GM12892 (cell line): ENCODE measurements around the gene RANBP10.

Source experiments
- DNase-seq: peaks from one replicate; pipeline ENCODE4 v3.0.0; 2011; ENCODE audit not compliant: insufficient read length
- FAIRE-seq: peaks from 2 replicates; lab custom pipeline; 2011; peaks lifted over from hg19 to GRCh38; lab: Jason Lieb, UNC
- POLR2A ChIP-seq: IDR thresholded peaks from 2 replicates; pipeline ENCODE4 v1.6.1; 2011; ENCODE audit warnings: low read depth, low read length, control low read depth
- POLR2AphosphoS5 ChIP-seq: IDR thresholded peaks from 2 replicates; pipeline ENCODE4 v1.6.1; 2011; ENCODE audit warnings: low read depth, low read length, control low read depth
- TAF1 ChIP-seq: IDR thresholded peaks from 2 replicates; pipeline ENCODE4 v1.6.1; 2011; ENCODE audit warnings: low read depth, mild to moderate bottlenecking, control low read depth, low read length, borderline replicate concordance

The RANBP10 gene

DNA sequence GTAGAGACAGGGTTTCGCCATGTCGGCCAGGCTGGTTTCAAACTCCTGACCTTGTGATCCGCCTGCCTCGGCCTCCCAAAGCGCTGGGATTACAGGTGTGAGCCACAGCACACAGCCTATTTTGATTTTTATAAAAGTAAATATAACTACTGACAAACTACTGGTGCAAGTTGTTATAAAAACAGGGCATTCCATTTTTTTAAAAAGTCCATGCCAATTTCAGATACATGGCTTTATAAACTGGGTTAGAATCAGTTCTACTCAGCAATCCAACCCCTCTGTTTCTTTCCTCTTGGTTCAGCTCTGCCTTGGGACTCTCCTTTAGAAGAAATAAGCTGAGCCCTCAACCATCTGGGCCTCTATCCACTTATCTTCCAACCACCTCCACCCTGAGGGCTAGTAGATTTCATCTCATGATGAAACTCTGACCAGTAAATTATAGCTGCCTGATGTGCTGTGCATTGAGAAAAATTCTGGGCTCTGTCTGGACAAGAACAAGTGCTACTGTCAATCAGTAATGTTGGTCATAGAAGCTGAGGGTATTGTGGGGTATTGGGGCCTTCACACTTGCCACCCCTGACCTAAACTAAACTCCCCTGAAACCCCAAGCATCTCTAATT, 10.2 kb downstream of the RANBP10 start:
- TF ChIP-seq POLR2A: no peak
- no peak for TF ChIP-seq TAF1
- TF ChIP-seq POLR2AphosphoS5: no peak
- FAIRE-seq: no peak
- DNase-seq: no peak

DNA sequence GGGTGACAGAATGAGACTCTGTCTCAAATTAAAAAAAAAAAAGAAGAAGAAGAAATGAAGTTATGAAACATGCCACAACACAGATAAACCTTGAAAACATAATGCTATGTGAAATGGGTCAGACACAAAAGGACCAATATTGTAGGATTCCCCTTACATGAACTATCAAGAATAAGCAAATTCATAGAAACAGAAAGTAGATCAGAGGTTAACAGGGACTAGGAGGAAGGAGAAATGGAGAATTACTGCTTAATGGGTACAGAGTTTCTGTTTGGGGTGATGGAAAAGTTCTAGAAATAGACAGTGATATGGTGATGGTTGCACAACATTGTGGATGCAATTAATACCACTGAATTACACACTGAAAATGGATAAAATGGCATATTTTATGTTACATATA, 16.3 kb downstream of the RANBP10 start:
- FAIRE-seq (no peak), DNase-seq (no peak)
- TF ChIP-seq TAF1 (no peak), POLR2A (no peak), POLR2AphosphoS5 (no peak)

DNA sequence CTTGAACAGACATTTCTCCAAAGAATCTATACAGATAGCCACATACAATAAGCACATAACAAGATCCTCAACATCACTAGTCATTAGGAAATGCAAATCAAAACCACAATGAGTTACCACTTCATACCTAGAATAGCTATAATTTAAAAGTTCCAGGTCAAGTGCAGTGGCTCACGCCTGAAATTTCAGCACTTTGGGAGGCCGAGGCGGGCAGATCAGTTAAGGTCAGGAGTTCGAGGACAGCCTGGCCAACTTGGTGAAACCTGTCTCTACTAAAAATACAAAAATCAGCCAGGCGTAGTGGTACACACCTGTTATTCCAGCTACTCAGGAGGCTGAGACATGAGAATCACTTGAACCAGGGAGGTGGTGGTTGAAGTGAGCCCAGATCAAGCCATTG, 19.9 kb downstream of the RANBP10 start:
- no peak for DNase-seq
- TF ChIP-seq TAF1: no peak
- no peak for TF ChIP-seq POLR2A
- TF ChIP-seq POLR2AphosphoS5: no peak
- no peak for FAIRE-seq

DNA sequence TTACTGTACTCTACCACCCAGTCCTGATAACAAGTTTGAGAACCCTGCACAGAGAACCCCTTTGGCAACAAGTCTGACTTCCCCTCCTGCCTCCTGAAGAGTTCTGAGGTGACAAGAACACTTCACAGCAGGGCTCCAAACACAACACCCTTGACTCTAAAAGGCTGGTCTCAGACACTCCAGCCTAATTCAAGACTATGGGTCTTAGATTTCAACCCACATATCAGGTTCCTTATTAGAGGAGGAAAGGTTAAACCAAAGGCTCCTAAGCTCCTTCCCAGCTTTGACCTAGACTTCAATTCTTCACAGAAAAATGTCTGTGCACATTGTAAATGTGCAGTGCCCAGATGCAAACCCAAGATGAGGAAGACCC, 23.0 kb downstream of the RANBP10 start:
- TF ChIP-seq TAF1: no peak
- no peak for TF ChIP-seq POLR2AphosphoS5
- TF ChIP-seq POLR2A: no peak
- DNase-seq (no peak), FAIRE-seq (no peak)

DNA sequence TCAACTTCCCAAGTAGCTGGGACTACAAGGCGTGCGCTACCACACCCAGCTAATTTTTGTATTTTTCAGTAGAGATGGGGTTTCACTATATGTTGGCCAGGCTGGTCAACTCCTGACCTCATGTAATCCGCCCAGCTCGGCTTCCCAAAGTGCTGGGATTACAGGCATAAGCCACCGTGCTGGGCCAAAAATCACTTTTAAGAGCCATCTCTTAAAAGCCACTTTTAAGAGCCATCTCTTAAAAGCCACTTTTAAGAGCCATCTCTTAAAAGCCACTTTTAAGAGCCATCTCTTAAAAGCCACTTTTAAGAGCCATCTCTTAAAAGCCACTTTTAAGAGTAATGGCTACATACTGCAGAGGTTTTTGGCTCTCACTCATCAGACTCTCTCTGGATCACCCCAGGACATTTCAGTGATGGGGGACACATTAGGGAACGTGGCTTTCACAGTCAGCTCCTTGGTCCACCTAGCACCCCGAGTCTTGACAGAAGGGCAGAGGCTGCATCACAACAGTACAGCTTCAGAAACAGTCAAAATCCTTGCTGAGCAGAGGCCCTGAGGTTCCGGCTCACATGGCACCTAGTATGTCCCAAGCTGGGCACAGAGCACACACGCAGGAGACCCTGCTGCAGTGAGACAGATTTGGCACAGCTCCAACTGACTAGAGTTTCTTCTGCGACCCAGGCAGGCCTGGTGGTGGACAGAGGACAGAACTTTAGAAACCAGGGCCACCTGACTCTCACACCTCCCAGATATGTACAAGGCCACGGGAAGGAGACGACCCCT, 23.6 kb downstream of the RANBP10 start:
- TF ChIP-seq POLR2AphosphoS5 (no peak), POLR2A (no peak), TAF1 (no peak)
- no peak for DNase-seq
- FAIRE-seq: no peak

DNA sequence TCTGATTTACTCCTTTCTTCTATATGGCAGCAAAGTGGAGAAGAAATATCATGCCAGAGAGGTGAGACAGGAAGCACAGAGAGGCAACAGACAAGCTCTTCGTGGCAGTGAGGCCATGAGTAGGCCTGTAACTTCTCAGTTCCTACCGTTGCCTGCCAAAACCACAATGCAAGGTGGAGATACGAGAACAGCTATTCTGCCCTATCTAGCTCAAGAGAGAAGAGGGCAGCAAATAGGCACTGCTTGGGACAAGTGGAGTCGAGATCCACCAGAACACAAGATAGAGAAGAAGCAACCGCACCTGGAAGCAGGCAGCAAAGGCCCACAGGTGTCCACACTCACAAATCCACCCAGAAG, 24.8 kb downstream of the RANBP10 start:
- DNase-seq (no peak), FAIRE-seq (no peak)
- TF ChIP-seq POLR2A (no peak), TAF1 (no peak), POLR2AphosphoS5 (no peak)

DNA sequence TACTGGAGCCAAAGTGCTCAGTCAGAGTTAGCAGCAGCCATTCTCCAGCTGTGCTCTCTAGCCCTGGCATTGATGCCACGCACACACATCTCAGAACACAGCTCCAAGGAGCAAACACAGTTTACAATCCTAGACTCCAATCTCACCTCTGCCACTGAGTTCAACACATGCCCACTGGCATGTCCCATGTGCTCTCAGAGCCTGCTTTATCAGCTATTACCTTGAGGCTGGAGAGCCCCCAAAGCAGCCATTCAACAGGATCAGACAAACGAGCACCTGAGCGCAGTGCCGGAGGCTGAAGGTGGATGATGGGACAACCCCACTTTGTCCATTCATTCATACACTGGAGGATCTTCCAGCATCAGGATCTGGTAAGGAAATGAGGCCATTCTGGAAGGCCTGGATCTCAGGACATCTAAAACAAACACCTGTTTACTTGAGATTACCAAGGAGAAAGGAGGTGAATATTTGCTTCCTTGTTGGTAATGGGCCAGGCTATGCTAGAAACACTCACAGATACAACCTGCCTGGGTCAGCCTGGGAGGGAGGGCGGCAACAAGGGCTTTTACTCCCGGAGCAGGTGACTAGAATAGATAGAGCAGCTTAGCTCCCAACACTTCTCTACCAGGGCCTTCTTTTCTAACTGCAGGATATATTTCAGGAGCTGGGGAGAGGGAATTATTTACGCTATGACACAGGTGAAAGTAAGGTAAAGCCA, 25.4 kb downstream of the RANBP10 start:
- DNase-seq (no peak), FAIRE-seq (no peak)
- TF ChIP-seq POLR2A (no peak), TAF1 (no peak), POLR2AphosphoS5 (no peak)

DNA sequence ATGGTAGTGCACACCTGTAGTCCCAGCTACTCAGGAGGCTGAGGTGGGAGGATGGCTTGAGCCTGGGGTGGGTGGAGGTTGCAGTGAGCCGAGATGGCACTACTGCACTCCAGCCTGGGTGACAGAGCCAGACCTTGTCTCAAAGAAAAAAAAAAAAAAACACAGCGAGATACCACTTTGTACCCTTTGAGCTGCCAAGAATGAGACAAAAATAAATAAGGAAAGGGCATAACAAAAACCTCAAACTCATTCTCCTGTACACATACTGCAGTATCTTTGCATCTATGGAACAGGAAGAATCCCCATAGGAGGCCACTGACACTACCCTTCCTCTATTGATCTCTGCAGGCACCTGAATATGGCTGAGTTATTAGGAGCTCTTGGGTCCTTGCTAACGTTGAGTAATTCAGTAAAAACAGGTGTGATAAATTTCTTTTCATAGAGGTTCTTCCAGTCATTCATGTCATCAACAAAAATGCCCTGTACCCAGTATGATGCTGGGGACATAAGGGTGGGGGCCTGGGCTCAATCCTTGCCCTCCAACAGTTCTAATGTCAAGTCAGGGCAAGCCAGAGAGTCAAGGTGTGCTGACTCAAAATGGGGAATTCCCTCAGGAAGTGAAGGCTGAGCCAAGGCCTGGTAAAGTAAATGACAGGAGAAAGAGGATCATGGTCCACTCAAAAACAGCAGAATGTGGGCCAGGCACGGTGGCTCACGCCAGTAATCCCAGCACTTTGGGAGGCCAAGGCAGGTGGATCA, 26.9 kb downstream of the RANBP10 start:
- FAIRE-seq: no peak

DNA sequence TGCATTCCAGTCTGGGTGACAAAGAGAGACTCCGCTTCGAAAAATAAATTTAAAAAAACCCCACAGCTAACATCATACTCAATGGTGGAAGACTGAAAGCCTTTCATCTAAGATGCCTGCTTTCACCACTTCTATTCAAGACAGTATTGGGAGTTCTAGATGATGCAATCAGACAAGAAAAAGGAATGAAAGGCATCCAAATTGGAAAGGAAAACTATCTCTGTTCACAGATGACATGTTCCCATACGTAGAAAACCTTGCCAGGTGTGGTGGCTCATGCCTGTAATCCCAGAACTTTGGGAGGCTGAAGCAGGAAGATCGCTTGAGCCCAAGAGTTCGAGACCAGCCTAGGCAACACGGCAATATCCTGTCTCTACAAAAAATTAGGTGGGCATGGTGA, 31.1 kb downstream of the RANBP10 start:
- no peak for DNase-seq
- TF ChIP-seq POLR2AphosphoS5 (no peak), TAF1 (no peak), POLR2A (no peak)
- no peak for FAIRE-seq

More for the DNA sequence above, 26.9 kb downstream of the RANBP10 start:
- TF ChIP-seq POLR2AphosphoS5 (no peak), TAF1 (no peak), POLR2A (no peak)
- DNase-seq: no peak

DNA sequence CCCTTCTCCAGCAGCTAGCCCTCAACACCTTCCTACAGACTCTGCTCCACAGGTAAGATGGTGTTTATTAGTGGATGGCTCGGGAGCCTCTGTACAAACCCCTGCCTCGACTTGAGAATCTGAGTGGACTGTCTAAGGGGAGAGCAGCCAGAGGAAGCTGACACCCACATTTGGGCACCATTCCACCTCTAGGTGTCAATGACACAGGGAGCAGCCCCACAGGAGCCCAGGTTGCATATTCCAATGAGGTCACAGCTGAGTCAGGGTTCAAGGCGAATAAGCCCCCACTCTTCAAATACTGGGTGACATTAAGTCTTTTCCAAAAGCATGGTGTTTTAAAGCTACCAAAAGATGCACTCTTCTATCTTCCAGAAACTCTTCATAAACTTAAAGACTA, 31.9 kb downstream of the RANBP10 start:
- FAIRE-seq (no peak), DNase-seq (no peak)
- TF ChIP-seq POLR2AphosphoS5: no peak
- TF ChIP-seq POLR2A: no peak
- TF ChIP-seq TAF1: no peak

DNA sequence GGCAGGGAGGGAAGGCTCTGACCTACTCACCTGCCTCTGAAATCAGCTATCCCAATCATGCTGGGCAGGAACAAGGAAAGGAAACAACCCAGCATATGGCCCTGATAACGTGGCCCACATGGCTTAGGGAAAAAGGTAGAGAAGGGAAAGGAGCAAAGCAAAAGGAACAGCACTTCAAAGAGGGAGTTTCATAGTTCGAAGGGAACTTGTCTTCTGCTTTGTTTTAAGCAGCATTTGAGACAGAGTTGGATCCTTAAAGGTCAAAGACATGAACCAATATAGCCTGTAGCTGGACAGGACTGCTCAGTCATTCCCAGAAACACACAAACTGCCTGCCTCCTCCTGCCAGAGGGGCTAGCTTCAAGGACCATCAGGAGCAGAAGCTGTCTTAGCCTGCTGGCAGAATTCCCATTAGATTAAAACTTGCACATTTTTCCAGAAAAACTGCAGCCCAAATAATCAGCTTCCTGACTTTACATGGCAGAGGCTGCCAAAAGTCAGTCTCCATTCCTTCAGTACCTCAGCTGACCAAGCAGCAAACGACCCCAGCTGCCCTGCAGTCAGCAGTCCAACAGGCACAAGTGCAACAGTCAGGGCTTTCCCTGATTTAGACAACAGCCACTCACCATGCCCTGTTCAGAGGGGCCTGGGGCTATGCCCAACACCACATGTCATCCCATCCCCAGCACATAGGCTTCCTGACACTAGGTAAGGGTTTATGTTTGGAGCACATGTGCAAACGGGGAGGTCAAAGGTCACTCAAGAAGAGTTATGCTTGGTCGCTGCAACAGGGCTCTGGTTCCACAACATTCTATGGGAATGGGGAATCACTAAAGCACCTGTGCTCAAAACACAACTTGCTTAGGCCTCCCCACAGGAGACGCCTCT, 32.5 kb downstream of the RANBP10 start:
- no peak for TF ChIP-seq POLR2A
- TF ChIP-seq POLR2AphosphoS5: no peak
- no peak for TF ChIP-seq TAF1
- DNase-seq (no peak), FAIRE-seq (no peak)
